Gastroesophageal sphincter (tissue), 3 donors: Measurements from ENCODE around the gene LEMD3.

Experiments
- EP300 ChIP-seq: sonication (generic); formaldehyde crosslinking; IDR thresholded peaks from one replicate; pipeline ENCODE4 v1.6.1; 2017; ENCODE audit warnings: antibody characterized with exemption, mild to moderate bottlenecking
- POLR2A ChIP-seq, 2 donors: fragments of 450-650 bp; IDR thresholded peaks; one replicate each; pipeline ENCODE4 v1.6.1; 2017; ENCODE audit warnings: antibody characterized with exemption in 2 of 2, mild to moderate bottlenecking in 2 of 2, moderate library complexity in 1 of 2
- TF ChIP-seq, protein P1 (sequence below), 4 experiments: fragments of 200-600 bp in 2 of 4; fragments of 450-650 bp in 2 of 4; sonication (generic) in 1 of 4; IDR thresholded peaks; one replicate each; pipeline ENCODE4 v1.5.1; 2017 to 2019; ENCODE audit warnings: antibody characterized with exemption in 4 of 4, mild to moderate bottlenecking in 2 of 4, moderate library complexity in 2 of 4

- no peak for TF ChIP-seq EP300
- TF ChIP-seq, protein P1, sequence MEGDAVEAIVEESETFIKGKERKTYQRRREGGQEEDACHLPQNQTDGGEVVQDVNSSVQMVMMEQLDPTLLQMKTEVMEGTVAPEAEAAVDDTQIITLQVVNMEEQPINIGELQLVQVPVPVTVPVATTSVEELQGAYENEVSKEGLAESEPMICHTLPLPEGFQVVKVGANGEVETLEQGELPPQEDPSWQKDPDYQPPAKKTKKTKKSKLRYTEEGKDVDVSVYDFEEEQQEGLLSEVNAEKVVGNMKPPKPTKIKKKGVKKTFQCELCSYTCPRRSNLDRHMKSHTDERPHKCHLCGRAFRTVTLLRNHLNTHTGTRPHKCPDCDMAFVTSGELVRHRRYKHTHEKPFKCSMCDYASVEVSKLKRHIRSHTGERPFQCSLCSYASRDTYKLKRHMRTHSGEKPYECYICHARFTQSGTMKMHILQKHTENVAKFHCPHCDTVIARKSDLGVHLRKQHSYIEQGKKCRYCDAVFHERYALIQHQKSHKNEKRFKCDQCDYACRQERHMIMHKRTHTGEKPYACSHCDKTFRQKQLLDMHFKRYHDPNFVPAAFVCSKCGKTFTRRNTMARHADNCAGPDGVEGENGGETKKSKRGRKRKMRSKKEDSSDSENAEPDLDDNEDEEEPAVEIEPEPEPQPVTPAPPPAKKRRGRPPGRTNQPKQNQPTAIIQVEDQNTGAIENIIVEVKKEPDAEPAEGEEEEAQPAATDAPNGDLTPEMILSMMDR (IDR thresholded peaks at IDR 0.05) = no peak
- no peak for TF ChIP-seq POLR2A (IDR thresholded peaks at IDR 0.05)
These were observed 2.5 kb downstream of the LEMD3 start for GRCh38 chr12:65171870-65172269.
